ENCODE data around the gene MARS1.

DNA sequence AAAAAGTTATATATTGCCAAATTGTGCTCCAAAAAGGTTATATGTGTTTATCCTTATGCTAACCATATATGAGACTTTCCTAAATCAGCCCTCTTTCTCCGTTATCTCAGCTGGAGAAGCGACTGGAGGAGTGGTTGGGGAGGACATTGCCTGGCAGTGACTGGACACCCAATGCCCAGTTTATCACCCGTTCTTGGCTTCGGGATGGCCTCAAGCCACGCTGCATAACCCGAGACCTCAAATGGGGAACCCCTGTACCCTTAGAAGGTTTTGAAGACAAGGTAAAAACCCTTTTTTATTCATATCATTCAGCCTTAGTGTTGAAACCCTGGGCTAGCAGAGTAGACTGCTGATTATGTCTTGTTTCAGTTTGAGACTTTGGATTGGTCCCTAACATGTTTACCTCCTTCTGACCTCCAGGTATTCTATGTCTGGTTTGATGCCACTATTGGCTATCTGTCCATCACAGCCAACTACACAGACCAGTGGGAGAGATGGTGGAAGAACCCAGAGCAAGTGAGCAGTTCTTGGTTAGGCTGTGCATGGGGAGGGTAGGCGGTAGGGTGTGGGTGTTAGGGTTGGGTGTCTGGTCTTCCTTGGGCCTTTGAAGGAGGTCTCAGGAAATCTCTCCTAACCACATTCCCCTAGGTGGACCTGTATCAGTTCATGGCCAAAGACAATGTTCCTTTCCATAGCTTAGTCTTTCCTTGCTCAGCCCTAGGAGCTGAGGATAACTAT lies 23.9 kb downstream of the MARS1 start:
- no peak for TF ChIP-seq CTCF (IDR thresholded peaks at IDR 0.05)
- no peak for TF ChIP-seq POLR2A (IDR thresholded peaks at IDR 0.05)
